HG03108 (cell line): ENCODE data around the gene ADAM12.

Source experiments
- ATAC-seq: cut with Tn5 transposase; IDR thresholded peaks from one replicate; pipeline ENCODE4 v1.9.1; 2021; ENCODE audit warnings: moderate library complexity; ENCODE audit not compliant: unreplicated experiment

The ADAM12 gene

GRCh38 chr10:126157189-126157588, 231.1 kb downstream of the ADAM12 start:
- ATAC-seq, result no peak

GRCh38 chr10:126156503-126156902, 231.8 kb downstream of the ADAM12 start:
- no peak for ATAC-seq

GRCh38 chr10:126156012-126156411, 232.3 kb downstream of the ADAM12 start:
- no peak for ATAC-seq

DNA sequence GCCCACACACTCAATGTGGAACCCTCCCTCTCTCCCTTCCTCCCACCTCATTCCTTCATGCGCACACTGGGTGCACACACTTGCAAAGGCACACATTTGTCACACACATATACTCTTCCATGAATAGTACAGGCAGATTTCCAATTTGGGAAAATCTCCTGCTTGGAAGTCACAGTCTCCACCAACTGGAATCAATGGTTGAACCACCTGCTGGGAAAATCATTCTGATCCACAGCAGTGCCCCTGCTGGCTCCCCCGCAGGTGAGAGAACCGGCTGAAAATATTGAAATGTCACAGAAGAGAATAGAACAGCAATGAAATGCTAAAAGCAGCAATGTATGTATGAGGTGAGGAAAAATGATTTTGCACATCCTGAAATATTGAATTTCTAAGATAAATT, 232.7 kb downstream of the ADAM12 start:
- no peak for ATAC-seq

DNA sequence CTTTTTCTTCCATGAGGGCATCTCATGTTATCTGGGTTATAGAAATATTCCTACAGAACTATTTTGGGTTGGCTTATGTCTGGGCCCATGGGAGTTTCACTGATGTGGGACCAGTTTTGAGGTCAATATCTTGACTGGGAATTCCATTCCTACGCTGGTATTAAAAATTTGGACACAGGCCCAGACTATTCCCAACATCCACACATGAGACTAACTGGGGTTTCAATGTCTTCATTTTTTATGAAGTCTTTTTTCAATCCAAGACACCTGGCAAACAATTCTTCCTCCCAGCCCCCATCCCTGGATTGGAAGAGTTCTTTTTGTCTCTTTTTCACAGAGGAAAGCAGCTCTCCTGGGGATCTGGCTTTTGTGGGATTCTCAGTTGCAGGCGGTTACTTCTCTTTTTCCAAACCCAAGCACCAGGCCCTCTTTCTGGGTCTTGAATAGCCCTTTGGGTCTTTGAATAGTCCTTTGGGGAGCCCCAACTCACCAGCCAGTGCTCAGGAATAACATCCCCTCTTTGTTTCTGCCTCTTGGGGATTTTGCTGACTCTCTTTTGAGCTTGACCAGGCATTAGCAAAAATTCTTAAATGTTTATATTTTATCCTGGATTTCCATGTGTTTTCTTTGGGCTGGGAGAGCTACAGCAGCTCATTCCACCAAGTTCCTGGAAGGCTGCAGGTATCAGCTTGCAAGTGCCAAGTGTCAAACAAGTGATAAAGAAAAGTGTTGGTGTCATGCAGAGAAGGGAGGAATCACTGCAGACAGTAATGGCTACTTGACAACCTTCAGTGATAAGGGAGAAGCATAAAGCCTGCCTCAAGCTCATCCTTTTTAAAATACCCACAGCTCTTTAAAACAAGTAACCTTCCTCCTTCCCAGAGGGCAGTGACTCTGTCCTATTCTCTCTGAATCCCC, 234.3 kb downstream of the ADAM12 start:
- no peak for ATAC-seq

DNA sequence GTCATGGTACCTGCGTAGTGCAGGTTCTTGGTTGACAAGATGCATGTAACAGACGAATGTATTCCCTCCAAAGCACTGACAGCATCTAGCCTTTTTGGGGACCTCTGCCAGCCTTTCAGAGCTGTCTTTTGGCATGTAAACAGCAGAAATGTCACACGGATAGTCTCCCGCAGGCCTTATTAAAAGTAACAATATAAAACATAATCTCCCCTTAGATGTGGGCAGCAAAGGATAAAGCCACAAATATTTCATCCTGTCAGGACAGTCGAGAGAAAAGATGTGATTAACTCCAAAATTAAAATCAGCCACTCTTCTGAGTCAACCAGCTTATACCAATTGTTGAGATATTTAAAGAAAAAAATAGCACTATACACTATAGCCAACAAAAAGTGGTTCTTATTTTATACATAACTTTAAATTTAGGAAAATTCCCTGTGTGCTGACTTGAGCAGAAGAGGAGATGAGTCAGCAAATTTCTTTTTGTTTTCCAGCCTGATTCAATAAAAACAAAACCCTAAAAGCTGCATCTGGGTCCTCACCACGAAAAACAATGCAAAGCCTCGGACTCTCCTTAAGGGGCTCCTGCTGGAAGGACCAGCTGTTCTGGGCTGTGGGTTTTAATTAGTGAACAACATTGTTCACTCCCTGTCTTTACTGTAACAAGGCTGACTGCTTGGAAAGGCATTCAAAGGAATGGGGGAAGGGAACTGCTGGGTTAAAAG, 240.2 kb downstream of the ADAM12 start:
- ATAC-seq, result no peak

DNA sequence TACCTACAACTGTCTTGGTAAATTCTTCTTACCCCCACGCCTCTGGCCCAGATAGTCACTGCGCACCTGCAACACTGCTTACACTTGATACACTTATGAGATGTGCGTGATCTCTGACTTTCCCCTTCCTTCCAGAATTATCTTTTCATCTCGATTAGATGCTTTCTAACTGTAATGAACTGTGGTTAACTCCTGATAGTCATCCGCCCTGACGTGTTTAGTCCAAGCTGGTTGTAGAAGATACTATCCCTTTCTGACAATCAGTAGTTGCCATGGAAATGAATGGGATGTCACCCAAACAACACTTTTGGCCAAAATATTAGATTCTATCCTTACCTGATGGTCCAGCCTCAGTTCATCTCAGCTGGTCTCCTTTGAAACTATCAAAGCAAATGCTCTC, 241.5 kb downstream of the ADAM12 start:
- no peak for ATAC-seq

- no peak for ATAC-seq
These were observed 245.2 kb downstream of the ADAM12 start for GRCh38 chr10:126143117-126143516.

- ATAC-seq, result no peak
These were observed 247.5 kb downstream of the ADAM12 start for GRCh38 chr10:126140746-126141273.

- no peak for ATAC-seq
These were observed 250.6 kb downstream of the ADAM12 start for GRCh38 chr10:126137562-126138221.

GRCh38 chr10:126135941-126136595, 252.2 kb downstream of the ADAM12 start:
- no peak for ATAC-seq

DNA sequence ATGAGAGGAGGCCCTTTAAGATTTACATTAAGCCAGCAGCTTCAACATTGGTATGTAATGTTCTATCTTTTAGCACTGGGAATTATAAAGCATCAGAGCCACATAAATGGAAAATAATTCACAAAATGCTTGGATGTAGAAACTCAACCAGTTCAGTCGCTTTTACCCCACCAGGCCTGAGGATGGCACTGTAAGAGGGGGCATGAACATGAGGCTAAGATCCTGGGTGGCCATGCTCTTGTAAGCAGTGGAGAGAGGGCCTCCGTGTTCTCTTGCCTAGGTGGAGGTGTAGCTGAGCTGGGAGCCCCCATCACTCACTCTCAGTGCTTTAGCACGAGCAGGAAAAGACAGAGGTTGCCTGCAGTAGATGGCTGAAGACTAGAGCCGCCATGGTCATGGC, 253.1 kb downstream of the ADAM12 start:
- ATAC-seq, result no peak

DNA sequence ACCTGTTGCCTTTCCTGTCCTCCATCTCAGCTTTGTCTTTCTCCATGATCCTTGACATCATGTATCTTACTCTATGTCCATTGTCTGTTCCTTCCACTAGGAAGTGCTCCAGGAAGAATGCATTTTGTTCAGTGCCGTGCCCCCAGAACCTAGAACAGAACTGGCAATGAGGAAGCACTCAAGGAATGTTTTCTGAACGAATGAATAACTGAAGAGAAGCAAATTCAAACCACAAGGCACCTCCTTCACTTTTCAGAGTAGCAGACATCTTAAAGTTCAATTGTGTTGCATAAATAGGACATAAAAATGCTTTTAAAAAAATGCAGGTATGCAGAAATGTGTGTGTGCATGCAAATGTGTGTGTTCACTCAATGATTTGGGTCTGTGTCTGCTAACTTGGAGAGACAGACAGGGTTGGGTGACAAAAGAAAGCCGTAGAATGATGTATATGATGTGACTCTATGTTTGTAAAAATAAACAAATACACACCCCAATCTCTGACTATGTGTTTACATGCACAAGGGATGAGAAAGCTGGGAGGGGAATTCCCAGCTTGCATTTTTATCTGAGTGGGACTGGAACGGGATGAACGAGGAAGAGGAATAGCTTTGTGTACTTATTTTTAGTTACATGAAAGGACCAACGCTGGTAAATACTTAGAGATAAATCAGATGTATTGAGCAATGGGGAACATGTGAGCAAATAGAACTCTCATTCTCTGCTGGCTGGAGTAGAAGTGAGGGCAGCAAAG, 254.2 kb downstream of the ADAM12 start:
- ATAC-seq, result no peak

GRCh38 chr10:126133082-126133620, 255.1 kb downstream of the ADAM12 start:
- no peak for ATAC-seq

DNA sequence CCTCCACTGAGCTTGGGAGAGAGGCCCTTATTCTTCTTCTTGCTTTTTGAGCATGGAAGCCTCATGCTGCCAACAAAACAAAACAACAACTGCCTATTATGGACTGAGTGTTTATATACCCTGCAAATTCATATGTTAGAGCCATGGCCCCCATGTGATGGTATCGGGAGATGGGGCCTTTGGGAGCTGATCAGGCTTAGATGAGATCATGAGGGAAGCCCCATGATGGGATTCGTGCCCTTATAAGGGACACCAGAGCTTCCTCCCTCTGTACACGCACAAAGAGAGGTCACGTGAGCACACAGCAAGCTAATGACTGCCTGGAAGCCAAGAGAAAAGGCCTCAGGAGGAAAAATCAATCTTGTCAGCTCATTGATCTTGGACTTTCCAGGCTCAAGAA, 256.9 kb downstream of the ADAM12 start:
- ATAC-seq, result no peak

DNA sequence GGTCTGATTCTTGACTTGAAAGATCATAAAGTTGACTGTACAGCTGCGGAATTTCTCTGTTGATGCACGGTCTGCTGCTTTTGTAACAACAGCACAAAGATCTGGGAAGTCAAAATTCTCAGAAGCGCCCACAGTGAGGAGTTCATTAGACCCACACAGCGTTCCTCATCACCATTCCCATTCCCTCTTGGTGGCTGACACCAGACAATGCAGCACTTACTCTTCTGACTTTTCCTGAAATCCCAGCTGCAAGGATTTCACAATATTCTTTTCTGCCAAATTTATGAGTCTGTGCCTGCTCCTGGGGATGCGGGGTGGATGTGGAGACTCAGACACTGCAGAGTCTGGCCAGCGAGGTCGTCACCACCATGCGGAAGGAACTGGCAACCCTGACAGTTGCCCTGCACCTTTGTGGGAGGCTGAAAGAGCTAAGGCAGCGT, 258.0 kb downstream of the ADAM12 start:
- no peak for ATAC-seq

GRCh38 chr10:126129026-126129425, 259.3 kb downstream of the ADAM12 start:
- no peak for ATAC-seq

DNA sequence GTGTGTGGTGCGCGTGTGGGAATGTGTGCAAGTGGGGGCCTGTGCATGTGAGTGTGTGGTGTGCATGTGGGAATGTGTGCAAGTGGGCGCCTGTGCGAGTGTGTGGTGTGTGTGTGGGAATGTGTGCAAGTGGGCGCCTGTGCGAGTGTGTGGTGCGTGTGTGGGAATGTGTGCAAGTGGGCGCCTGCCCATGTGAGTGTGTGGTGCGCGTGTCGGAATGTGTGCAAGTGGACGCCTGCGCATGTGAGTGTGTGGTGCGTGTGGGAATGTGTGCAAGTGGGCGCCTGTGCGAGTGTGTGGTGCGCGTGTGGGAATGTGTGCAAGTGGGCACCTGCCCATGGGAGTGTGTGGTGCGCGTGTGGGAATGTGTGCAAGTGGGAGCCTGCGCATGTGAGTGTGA, 259.7 kb downstream of the ADAM12 start:
- ATAC-seq, result no peak

GRCh38 chr10:126127481-126128029, 260.7 kb downstream of the ADAM12 start:
- ATAC-seq, result no peak

- no peak for ATAC-seq
These were observed 261.4 kb downstream of the ADAM12 start for GRCh38 chr10:126126866-126127265.
